GM19372 (cell line): ENCODE measurements around the gene OTOGL.
"Not testable (repeated sequence)": the region's sequence is repeated elsewhere in the genome, so short reads cannot be mapped to it uniquely, and the experiment has no call there.

Source experiments
- ATAC-seq: cut with Tn5 transposase; IDR thresholded peaks from one replicate; pipeline ENCODE4 v1.9.1; 2021; ENCODE audit warnings: mild to moderate bottlenecking, low read depth, moderate library complexity; ENCODE audit not compliant: unreplicated experiment

Gene OTOGL

DNA sequence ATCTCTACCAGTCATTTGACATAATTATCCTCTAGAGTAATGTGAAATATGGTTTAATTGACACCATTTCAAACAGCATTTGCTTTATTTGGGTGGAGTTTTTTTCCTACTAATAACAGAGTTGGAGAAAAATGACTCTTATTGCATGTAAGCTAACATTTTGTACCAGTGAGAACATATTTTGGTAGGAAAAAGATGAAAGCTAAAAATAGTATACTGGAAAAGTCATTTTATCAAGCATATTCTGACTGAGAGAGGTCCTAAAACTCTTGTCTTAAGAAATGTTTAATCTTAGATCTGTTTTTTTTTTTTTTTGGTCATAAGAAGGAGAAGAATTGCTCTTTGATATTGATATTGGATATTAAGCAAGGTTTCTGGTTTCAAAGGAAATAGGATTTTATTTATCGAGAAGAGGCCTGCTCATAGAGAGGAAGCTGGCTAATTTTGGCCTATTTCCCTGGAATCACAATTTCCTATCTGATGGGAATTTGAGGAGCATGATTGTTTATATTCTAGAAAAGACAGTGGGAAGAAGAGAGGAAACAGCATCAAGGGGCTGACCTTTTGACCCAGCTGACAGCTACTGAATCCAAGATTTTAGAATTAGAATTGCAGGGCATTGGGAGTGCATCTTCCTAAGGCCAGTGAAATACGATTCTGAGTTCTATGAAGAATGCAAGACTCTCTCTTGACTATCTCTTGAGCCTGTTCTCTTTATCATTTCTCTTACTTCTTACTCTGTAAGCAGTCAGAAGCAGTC, 19.4 kb downstream of the OTOGL start:
- no peak for ATAC-seq

DNA sequence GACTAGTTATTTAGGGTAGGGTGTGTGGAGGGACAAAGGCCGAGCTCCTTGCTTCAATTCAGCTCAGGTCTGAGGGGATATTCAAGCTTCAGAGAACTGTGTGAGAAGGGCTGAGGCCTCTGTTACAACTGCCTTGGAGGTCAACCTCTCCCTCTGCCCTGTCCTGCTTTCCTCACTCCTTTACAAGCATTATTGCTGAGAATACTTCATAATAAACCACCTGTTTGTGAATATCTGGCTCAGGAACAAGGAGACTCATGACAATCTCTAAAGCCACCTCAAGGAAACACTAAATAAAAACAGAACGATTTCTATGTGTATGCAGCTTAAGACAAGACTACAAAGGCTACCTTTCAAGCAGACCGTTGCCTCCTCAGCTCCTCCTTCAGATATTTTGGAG, 21.7 kb downstream of the OTOGL start:
- no peak for ATAC-seq

DNA sequence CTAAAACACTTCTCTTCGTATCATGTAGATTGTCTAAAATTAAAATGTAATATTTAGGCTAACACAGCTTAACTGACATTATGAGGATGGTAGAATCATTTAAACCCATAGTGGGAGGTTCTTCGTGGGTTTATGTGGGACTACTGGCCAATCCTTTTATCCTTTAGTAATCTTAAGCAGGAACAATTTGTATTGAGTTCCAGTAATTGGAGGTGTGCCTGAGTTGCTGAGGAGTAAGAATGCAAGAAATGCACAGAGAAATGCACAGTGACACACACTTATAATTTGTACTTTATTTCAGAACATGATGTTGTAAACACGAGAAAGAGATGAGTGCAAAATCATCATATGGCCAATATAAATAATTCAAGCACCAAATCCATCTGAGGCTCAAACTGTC, 22.3 kb downstream of the OTOGL start:
- ATAC-seq, result no peak

DNA sequence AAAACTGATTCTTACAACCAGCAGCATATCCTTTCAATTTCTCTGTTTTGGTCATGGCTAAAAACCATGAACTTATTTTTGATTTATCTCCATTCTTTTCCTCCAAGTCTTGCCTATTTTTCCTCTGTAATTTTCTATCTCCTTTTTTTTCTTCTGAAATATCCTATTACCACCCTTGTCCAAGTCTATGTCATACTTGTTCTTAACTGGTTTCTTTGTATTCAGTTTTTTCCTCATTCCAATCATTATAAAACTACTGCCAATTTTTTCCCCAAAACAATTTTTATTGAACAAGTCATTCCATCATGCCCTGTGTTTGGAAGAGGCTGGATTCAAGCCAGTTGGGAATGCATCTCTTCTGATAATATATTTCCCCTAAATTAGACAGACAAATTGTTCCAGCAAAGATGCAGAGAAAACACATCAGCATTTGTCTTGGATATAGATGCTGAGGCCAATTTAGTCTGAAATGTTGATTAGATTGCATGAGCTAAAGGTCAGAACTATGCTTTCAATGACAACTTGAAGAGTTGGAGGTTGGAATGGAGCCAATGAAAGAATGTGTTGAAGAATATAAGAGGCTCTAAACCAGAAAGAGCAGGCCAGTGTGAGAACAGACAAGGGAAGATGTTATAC, 30.7 kb downstream of the OTOGL start:
- ATAC-seq, result no peak

DNA sequence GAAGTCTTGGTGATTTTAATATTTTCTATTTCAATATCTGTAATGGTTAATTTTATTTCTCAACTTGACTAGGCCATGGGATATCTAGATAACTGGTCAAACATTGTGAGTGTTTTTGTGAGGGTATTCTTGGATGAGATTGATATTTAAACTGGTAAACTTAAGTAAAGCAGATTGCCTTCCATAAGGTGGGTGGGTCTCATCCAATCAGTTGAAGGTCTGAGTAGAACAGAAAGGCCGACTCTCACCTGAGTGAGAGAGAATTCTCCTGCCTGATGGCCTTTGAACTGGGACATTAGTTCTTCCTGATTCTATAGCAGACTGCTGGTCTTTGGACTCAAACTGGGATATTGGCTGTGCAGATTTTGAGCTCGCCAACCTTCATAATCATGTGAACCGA, 36.3 kb downstream of the OTOGL start:
- no peak for ATAC-seq

DNA sequence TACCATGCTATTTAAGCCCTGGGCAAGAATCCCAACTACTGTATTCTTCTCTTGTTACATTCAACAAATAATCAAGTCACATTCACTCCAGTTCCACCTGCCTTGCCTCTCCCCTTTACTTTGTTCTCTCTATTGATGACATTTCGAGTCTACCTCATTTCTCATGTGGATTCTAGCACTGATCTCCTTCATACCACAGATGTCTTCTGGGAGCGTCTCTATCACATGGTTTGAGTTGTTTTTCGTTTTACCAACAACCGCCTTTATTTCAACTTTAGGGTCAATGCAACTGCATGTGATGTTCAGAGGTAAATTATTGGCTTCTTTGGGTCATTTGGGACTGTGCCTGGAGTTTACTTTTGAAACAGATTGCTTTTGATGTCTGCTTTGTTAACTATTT, 40.7 kb downstream of the OTOGL start:
- ATAC-seq, result no peak

DNA sequence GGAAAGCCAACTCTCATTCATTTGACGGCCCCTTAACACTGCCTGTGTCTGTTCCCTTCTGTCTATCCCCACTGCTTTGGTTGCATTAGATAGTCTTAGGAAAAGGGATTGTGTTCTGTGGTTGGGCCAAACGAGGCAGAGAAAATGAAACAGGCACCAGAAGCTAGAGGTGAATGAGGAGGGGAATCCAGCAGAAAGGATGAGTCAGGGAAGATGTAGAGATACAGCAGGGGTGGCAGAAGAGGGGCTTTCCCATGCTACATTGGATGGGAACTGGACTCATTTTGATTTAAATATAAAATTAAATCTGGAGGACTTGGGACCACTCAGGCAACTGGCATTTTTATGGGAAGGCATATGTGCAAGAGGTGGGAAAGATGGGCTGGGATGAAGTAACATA, 43.3 kb downstream of the OTOGL start:
- ATAC-seq, result no peak

DNA sequence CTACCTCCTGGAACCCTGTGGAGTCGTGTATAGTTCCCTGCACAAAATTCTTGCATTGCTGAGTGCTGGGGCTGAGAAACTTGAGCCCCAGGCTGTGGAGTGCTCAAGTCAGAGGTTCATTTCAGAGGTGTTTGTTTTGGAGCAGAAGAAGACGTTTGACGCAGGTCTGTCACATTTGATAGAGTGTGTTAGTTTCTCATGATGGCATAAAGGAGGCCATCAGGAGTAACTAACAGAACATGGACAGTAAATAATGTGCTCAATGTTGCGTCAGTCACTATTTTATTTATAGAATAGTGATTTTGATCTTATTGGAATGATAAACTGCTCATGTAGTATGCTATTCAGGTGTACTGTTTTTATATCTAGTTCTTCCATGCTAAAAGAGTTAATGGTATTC, 44.2 kb downstream of the OTOGL start:
- no peak for ATAC-seq

DNA sequence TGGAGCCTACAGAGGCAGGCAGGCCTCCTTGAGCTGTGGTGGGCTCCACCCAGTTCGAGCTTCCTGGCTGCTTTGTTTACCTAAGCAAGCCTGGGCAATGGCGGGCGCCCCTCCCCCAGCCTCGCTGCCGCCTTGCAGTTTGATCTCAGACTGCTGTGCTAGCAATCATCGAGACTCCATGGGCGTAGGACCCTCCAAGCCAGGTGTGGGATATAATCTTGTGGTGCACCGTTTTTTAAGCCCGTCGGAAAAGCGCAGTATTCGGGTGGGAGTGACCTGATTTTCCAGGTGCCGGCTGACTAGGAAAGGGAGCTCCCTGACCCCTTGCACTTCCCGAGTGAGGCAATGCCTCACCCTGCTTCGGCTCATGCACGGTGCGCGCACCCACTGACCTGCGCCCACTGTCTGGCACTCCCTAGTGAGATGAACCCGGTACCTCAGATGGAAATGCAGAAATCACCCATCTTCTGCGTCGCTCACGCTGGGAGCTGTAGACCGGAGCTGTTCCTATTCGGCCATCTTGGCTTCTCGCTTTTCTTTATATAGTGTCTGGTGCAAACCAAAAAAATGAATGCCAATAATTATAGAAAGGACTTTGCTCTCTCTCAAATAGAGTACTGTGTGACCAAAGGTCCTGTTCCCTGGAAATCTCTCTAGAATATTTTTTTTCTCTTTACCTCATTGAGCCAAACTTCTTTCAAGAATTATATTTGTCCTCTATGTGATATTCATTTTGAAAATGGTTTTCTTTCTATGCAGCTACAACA, 50.4 kb downstream of the OTOGL start:
- not testable (repeated sequence) for ATAC-seq

DNA sequence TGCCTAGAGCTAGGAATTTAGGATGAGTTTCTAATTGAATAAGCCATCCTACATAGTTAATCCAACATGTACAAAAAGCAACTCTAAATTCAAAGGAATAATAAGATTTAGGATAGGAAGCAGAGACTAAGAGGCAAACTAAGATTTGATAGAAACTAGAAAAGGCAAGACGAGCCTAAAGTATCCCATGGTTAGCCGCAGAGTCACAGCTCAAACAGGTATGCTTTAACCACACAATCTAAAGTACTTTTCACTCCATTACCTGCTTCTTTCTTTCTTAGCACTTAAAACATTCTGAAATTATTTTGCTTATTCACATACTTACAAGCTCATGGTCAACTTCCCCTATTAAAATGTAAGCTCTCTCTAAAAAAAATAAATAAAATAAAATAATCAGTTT, 51.8 kb downstream of the OTOGL start:
- no peak for ATAC-seq

DNA sequence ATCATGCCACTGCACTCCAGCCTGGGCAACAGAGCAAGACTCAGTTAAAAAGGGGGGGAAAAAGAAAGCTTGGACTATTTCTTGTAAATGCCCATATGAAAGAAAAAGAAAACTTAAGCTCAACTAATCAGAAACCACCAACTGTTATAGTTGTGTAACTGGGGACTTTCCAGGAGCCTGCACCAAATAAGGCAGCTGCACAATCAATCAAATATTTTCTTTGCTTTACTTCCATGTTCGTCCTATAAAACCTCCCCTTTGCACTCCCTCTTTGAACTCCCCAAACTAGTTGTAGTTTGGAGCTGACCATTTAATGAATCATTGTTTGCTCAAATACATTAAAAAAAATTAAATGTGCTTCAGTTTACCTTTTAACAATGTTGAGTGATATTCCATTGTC, 54.9 kb downstream of the OTOGL start:
- ATAC-seq, result no peak

DNA sequence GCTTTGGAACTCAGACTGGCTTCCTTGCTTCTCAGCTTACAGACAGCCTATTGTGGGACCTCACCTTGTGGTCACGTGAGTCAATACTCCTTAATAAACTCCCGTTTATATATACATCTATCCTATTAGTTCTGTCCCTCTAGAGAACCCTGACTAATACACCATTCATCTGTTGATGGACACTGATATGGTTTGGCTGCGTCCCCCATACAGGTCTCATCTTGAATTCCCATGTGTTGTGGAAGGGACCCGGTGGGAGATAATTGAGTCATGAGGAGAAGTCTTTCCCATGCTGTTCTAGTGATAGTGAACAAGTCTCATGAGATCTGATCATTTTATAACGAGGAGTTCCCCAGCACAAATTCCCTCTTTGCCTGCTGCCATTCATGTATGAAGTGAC, 57.0 kb downstream of the OTOGL start:
- ATAC-seq, result no peak

DNA sequence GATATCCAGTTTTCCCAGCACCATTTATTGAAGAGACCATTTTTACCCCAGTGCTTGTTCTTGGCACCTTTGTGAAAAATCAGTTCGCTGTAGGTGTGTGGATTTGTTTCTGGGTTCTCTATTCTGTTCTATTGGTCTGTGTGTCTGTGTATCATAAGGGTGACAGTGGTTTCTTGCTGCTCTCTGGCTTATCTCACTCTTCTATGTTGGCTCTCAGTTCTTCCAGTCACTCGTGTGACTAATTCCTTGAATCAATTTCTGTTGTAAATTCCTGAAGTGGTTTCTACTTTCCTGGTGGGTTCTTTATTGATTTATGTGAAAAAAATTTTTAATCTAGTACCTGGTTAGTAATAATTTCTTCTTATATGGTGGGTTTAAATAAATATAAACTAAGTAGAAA, 58.3 kb downstream of the OTOGL start:
- no peak for ATAC-seq

DNA sequence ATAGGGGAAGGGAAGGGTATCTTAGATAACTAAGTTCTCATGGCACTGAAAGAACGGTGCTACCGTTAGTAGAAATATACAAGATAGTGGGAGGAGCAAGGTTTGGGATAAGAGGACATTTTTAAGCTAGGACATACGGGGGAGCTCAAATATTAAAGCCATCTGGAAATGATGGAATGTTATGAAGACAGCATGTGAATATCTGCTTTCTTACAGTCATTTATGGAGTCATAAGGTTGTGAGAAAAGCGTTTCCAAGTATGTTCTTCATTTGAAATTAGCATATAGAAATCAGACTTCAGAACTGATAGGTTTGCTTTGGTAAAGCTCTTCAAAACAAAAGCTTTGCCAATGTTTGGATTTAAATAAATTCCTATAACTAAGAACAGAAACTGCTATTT, 62.3 kb downstream of the OTOGL start:
- no peak for ATAC-seq

DNA sequence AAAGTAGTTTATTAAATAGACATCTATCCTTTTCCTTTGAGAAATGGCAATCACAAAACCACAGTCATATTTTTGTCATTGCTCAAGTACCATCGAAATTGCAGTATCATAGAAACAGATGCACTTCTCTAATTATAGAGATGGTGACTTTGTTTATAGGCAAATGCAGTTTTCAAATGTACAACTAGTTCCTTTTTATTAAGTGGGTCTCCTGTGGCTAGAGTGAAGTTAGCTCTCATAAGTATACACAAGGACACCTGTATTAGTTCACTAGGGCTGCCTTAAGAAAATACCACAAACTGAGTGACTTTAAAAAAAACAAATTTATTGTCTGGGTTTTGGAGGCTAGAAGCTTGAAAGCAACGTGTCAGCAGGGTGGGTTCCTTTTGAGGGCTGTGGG, 62.8 kb downstream of the OTOGL start:
- ATAC-seq, result no peak

DNA sequence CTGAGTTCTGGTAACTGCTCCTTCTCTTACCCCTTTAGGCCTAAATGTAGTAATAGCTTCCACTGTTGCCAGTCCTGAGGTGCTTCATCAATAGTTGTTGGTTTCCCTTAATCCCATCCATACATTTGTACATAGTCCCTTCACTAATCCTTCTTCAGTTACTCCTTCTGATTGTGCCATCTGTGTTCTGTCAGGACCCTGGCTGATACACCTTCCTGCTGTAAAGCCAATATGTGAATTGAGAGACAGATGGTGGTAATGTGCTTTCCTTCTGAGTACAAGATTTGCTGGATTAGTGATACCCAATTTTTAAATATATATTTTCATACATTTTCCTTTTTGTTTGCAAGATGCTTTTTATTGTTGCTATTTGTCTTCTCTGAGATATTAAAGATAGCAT, 66.4 kb downstream of the OTOGL start:
- ATAC-seq, result no peak

DNA sequence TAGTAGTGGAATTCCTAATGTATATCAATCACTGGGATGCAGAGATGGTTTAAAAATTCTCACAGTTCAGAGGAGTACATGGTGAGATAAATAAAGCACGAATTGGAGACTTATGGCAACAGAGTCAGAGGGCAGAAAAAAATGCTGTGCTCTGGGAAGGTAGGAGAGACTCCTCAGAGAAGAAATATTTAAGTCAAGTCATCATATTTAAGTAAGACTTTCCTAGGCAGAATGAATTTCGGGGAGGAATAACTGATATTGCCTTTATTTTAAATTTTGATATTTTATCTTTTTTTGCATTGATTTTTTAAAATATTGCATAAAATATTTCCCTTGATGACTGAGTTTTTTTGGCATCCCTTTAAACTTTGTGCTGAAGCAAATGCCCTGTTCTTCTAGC, 67.4 kb downstream of the OTOGL start:
- ATAC-seq, result no peak

DNA sequence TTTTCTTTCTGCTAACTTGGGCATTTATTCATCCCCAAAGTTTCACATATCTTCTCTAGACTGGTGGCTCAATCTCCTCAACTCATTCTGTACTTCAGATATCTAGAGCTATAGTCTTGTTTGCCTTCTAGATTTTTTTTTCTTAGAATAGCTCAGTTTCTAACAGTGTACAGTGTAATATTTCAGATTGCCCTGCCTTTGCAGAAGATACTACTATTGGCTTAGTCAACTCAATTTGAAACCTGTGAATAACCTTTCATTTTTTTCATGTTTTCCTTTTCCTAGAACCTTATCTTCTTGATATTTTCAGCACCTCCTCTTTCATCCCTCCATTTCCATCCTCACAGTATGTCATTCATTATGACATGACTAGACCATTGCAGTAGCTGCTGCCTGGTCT, 69.6 kb downstream of the OTOGL start:
- ATAC-seq, result no peak

DNA sequence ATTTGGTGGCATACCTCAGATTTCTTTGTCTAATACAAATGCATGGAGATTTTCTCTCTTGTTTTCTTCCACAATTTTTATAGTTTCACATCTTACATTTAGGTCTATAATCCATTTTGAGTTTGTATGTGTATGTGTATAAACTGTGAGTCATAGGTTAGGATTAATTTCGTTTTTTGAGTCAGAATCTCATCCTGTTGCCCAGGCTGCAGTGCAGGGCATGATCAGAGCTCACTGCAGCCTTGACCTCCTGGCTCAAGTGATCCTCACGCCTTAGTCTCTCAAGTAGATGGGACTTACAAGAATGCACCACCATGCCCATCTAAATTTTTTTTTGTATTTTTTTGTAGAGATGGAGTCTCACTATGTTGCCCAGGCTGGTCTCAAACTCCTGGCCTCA, 71.6 kb downstream of the OTOGL start:
- no peak for ATAC-seq

DNA sequence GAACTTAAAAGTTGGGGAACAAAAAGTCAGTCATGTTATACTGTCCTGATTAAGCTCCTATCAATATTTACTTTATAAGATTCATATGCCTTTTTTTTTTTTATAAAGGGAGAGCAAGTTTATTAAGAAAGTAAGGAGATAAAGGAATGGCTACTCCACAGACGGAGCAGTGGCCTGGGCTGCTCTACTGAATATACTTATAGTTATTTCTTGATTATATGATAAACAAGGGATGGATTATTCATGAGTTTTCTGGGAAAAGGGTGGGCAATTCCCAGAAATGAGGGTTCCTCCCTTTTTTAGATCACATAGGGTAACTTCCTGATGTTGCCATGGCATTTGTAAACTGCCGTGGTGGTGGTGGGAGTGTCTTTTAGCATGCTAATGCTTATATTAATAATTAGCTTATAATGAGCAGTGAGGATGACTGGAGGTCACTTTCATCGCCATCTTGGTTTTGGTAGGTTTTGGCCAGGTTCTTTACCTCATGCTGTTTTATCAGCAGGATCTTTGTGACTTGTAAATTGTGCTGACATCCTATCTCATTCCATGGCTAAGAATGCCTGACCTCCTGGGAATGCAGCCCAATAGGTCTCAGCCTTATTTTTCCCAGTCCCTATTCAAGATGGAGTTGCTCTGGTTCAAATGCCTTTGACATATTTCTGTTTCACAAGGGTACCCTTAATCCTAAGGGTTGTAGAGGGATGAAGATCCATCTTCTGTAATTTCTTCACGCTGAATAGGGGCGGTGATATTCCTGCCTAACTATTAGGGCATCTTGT, 73.9 kb downstream of the OTOGL start:
- ATAC-seq, result no peak

DNA sequence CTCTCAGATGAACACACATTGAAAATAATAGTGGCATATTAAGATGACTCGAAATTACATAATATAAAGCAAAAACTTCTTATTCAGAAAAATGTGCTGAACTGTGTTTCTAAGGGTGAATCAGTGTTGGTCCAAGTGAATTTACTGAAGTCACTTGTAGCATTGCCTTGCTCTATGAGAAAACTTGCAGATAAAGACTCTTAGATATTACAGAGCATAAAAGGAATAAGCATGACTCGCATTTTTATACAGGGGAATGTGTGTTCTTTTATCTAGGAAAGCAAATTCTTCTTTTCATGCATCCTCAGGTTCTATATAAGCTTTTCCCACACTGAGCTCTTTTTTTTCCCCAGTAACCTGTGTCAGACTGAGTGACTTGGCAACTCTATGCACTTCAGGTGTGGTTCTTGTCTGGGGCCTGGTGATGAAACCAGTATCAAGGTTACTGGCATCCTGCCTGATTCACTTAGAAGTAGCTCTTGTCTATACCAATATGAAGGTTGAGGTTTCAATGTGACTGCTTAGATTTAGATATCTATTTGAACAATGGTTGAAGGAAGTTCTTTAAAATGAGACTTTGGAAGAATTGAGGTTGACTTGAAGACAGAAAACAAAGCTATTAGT, 76.1 kb downstream of the OTOGL start:
- no peak for ATAC-seq
